ENCODE data around the gene RGMB.

The RGMB gene

DNA sequence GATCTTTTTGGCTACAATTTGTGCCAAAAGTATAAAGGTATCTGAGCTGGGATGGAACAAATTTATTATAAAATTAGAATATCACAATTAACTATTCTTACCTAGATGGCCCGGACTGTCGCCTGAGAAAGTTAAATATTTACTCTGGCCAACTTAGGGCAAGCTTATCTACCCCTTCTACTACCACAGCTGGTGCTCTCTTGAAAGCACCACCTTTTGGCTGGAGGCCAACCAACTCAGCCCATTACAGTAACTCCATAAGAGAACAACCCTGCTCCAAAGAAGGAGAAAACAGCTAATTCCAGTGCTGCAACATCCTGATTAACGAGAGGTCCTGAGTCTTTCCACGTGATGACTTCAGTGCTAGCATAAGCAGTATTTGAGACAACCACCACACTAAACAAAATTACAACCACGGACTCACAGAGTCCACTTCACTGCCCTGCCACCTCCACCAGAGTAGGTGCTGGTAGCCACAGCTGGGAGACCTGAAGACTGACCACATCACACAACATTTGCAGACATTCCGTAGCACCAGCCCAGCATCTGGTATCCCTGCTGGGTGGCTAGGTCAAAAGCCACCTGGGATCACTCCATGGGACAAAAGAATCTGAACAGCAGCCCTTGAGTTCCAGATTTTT lies 43.2 kb downstream of the RGMB start:
- DNase-seq (ENCODE audit: low read depth in 2 of 3, low spot score in 2 of 3): no peak

DNA sequence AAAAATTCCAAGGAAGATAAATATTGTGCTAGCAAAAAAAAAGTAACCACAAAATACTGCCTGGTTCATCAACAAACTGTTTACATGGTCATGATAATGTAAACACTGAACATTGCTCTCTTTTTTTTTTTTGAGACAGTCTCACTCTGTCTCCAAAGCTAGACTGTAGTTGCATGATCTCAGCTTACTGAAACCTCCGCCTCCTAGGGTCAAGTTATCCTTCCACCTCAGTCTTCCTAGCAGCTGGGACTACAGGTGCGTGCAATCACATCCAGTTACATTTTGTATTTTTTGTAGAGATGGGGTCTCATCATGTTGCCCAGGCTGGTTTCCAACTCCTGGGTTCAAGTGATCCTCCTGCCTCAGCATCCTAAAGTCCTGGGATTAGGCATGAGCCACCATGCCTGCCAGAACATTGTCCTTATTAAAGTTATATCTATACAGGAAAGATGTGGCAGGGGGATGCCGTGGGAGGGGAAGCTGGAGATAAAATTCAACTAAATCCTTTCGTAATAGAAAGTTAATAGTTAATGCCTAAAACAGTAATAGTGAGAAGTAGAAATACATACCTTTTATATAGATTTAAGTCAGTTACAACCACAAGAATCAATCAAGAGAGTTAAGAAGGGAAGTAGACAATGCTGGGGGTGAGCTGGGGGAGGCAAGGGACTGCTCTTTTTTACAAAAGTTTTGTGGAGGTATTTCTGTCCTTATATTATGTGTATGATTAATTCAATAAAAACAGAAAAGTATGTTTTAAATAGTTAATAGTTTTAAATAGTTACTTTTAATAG lies 52.3 kb downstream of the RGMB start:
- DNase-seq (ENCODE audit: low read depth in 2 of 3, low spot score in 2 of 3): no peak

DNA sequence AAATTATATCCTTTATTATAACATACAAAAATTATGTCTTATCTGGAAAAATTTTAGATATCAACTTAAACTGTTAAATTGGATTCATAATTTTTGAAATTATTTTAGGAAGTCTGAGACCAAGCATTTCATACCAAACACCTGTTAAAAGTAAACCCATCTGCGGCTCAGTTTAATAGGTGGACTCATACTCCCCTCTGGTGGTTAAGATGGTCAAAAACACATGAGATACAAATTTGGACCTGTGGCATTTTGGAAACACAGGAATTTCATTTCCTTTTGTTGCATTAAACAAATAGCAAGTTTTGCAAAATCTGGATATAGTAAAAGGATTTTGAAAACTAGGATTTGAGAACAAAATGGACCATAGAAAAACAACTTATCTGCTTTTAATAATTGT lies 53.7 kb downstream of the RGMB start:
- no peak for DNase-seq (ENCODE audit: low read depth in 2 of 3, low spot score in 2 of 3)

DNA sequence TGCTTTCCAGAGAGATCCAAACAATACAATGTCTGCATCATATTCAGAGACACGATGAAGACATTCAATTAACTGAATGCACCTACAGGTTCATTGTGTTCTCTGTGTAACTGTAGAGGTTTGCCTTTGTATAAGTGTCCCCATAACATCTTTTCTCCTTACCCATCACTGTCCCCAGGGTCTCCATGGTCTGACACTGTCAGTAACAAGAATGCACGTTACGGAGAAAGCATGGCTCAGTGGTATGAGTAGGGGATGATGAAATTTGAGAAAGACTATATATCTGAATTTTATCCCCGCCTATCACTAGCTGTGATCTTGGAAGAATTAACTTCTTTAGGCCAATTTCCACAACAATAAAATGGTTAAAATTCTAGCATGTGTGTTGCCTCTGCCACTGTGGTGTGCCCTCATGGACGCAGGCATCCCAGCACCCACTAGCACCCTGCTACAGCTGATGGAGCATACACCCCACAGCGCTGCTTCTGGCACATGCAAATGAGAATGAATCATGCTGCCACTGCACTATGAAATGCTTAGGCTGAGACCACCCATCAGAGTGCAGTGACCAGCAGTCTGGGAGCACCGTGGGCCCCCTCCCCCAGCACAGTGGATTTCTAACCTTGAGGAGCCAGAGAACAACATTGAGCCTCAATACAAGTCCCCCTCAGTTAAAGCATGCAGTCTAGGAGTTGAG lies 54.3 kb downstream of the RGMB start:
- DNase-seq (ENCODE audit: low read depth in 2 of 3, low spot score in 2 of 3): no peak

DNA sequence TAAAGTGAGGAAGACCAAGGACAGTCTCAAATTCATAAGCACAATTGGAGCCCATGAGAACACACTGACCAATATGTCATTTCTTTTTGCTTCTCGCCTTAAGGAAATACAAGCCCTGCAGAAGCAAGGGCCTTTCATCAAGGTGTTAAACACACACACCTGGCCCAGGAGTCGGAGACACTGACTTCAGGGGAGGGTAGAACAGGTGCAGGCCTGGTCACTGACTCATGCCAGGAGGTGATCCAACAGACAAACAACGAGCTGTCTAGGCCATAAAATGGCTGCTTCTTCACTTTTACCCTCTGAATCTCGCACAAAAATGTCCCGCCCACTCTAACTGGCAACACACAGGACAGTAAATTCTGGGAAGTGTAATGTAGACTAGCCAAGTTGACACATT lies 62.7 kb downstream of the RGMB start:
- DNase-seq (ENCODE audit: low read depth in 2 of 3, low spot score in 2 of 3): no peak

DNA sequence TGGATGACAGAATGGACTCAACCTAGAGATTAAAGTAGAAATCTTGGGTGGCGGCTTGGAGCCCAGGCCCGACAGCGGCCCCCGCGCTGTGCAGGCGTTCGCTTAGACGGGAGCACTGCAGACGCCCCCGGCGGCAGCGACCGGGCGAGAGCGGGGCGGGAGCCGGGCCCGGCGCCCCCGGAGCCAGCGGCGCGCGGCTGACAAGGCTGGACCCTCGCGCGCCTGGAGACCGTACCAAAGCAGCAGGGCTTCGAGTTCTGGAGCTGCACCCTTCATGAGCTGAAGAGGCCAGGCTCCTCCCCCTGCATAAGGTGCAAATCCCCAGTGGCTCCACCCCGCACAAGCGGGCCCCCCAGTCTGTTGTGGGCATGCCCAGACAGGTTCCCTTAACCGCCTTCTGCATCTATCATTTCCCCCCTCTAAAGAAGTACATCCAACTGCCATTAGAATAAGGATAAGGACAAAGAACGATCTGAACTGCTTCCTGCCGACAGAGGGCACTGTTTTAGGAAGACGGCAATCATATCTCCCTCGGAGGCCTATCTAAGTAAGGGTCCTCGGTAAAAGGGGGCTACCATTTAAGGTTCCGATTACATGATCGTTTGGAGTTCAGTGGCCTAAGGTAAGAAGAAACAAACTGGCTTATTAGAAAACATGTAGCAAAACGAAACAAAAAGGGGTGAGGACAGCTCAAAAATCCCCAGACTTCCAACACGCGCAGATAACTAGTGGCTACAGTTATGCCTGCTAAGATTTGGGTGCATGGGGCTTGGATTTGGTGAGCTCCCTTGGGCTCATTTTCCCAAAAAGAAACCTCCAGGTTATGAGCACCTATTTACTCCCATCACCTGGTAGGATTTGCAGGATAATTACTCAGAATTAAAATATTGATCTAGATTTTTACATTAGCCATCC lies 66.3 kb downstream of the RGMB start:
- DNase-seq (ENCODE audit: low read depth in 2 of 3, low spot score in 2 of 3): no peak

DNA sequence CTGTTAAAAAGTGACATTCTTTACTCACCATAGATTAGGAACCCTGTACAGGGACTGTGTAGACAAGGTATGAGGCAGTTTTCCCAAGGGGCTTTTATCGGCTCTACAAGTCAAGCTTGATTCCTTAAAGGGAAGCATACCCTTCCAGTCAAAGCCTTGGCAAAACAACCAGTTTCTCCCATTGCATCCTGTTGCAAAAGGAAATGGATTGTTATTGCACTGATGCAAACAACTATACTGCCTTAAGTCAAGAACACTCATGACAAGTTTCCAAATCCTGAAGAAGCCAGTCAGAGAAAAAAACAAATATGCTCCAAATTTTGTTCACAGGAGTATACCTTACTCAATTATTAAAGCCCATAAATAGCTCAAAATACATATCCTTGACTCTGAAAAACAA lies 67.5 kb downstream of the RGMB start:
- no peak for DNase-seq (ENCODE audit: low read depth in 2 of 3, low spot score in 2 of 3)

DNA sequence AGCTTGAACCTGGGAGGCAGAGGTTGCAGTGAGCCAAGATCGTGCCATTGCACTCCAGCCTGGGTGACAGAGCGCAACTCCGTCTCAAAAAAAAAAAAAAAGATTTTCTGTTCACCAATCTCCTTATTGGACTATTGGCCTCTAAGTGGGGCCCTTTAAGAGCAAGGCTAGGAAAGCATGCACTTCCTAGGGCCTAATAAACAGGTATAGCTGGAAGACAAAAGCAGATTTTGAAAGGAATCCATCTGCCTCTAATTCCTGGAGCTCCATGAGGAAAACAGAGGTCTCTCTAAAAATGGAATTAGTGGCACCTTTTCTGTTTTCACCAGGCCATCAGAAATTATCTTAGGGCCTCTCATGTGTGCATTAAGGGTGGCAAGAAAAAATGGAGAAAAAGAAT lies 70.0 kb downstream of the RGMB start:
- no peak for DNase-seq (ENCODE audit: low read depth in 2 of 3, low spot score in 2 of 3)

DNA sequence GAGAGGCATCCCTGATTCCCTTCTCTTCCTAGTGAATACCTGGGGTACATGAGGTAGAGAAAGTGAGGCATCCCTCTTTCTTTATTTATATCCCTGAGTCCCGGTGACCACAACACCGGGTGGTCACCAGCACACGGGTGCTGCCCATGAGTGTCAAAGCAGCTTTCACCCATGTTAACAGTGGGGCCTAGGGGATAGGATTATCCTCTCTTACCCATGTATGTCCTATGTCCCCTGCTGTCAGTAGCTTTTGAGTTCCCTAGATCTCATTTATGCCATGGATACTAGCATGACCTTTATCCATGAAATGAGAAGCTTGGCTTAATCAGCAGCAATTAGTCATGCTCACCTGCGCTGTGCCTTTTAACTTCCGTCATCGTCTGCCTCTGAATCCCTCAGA lies 71.4 kb downstream of the RGMB start:
- DNase-seq (ENCODE audit: low read depth in 2 of 3, low spot score in 2 of 3): no peak

DNA sequence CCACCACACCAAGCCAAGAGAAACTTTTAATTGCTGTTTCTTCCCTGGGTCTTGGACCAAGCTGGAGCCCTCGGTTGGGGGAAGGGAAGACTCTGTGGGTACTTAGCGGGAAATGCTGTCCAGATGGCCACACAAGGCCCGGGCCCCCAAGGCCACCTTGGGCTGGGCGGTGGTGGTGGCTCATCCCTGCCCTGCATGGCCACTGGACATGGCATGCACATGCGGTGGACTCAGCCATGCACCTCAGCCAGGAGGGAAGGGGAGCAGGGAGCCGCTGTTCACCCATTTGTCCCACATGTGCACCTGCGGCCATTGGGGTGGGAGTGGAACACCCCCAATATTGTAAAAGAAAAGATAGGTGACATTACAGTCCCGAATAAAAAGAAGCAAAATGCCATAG lies 72.4 kb downstream of the RGMB start:
- no peak for DNase-seq (ENCODE audit: low read depth in 2 of 3, low spot score in 2 of 3)
